ENCODE data around the gene CCNA2.

DNA sequence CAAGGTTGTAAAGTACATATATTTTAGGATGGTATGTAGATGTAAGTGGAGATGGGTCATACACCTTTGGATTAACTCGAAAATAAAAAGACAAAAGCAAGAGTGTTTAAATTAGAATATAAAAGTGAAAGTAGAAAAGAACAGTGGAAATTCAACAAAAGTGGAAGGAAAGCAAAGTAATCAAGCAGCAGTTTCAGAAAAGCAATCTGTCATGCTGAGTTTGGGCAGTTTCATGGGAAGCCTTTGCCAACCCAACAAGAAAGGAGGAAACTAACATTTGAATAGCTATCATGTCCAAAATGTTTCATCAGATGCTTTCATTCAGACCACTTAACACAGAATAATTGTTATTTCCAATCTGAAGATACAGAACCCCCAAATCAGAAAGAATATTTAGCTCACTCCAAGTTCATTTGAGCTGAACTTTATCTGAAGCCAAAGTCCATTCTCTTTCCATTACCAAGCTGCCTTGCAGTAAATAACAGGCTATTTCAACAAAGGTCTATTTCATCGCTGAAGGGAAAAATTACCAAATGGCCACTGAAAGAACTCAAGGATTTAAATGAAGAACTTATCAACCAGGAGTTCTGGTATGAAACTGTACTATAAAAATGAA, 24.4 kb downstream of the CCNA2 start:
- TF ChIP-seq, protein P1, sequence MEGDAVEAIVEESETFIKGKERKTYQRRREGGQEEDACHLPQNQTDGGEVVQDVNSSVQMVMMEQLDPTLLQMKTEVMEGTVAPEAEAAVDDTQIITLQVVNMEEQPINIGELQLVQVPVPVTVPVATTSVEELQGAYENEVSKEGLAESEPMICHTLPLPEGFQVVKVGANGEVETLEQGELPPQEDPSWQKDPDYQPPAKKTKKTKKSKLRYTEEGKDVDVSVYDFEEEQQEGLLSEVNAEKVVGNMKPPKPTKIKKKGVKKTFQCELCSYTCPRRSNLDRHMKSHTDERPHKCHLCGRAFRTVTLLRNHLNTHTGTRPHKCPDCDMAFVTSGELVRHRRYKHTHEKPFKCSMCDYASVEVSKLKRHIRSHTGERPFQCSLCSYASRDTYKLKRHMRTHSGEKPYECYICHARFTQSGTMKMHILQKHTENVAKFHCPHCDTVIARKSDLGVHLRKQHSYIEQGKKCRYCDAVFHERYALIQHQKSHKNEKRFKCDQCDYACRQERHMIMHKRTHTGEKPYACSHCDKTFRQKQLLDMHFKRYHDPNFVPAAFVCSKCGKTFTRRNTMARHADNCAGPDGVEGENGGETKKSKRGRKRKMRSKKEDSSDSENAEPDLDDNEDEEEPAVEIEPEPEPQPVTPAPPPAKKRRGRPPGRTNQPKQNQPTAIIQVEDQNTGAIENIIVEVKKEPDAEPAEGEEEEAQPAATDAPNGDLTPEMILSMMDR (IDR thresholded peaks at IDR 0.05; ENCODE audit: low read depth, low read length, missing input control) = no peak
- TF ChIP-seq REST (IDR thresholded peaks at IDR 0.05) (no peak), YY1 (IDR thresholded peaks at IDR 0.05) (peak; percentile 25), EGR1 (IDR thresholded peaks at IDR 0.05; ENCODE audit: low read depth in 2 of 2) (no peak), SP1 (IDR thresholded peaks at IDR 0.05) (peak; percentile 89), HNF4A (conservative IDR thresholded peaks at IDR 0.05) (peak; percentile 85 to 91), RAD21 (IDR thresholded peaks at IDR 0.05) (no peak), GABPA (IDR thresholded peaks at IDR 0.05 in 1 of 2, conservative IDR thresholded peaks at IDR 0.05 in 1 of 2) (no peak), NR2F2 (IDR thresholded peaks at IDR 0.05) (no peak), RXRA (IDR thresholded peaks at IDR 0.05) (peak in 1 of 2 donors; percentile 8), ATF3 (IDR thresholded peaks at IDR 0.05) (no peak)
- TF ChIP-seq, protein P2, sequence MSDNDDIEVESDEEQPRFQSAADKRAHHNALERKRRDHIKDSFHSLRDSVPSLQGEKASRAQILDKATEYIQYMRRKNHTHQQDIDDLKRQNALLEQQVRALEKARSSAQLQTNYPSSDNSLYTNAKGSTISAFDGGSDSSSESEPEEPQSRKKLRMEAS (IDR thresholded peaks at IDR 0.05) = no peak
